Testis (tissue), 2 donors: Measurements from ENCODE around the gene PRKG1.

ENCODE experiments used
- CTCF ChIP-seq, 3 experiments: fragments of 450-650 bp in 2 of 3; fragments of 200-600 bp in 1 of 3; sonication (generic) in 1 of 3; IDR thresholded peaks; one replicate each; pipeline ENCODE4 v1.5.1; 2016 to 2019; ENCODE audit warnings: antibody characterized with exemption in 3 of 3, mild to moderate bottlenecking in 2 of 3, moderate library complexity in 1 of 3
- POLR2A ChIP-seq: fragments of 450-650 bp; IDR thresholded peaks from one replicate; pipeline ENCODE4 v1.6.1; 2017; ENCODE audit warnings: antibody characterized with exemption, mild to moderate bottlenecking, moderate library complexity

- TF ChIP-seq CTCF (IDR thresholded peaks at IDR 0.05) (no peak), POLR2A (no peak)
These were observed 293.4 kb downstream of the PRKG1 start for GRCh38 chr10:51367694-51368093.
